ENCODE results near the gene IGFALS. TPM values are rescaled to one million over a fixed set of nuclear protein-coding genes. Genes with fewer than 3 reads are reported as not detected.

IGFALS gene
- total and polyA plus RNA-seq, 7 donors: 0.12 to 0.38 (median 0.18) TPM; not detected in 3

DNA sequence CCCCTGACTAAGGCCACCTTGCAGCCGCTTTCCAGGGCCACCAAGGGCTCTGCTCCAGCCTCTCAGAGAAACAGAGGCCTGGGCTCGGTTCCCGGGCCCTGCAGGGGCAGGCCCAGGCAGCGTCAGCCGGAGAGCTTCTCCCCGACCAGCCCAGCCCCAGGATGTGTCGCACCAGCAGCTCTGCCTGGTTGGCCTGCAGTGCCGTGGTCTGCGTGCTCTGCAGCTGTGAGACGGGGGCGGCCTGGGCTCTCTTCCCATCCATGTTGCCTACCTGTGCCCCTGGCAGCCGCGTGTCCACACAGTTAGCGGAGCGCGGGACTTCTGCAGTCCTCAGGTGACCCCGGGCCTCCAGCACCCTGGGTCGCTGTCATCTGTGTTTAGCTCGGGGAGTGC, 4.8 kb downstream of the IGFALS start:
- 62 to 73% (median 69%) methylated on average over 18 to 19 of the region's 19 CpGs for WGBS, 3 donors
- peak in 1 of 2 donors; percentile 12 for DNase-seq
- intact Hi-C loops (cut with DNase I): no loop called here
- Histone ChIP-seq H3K36me3 (ENCODE audit: insufficient read depth in 1 of 2, low read depth in 1 of 2) (peaks cover 0 to 57% of the 10 kb centered on the region in 2 donors), H3K4me3 (no peak overlapping the region), H3K9me3 (no peaks in the 10 kb centered on the region), H3K27ac (no peak overlapping the region), H3K4me1 (peaks cover 10% of the 10 kb centered on the region), H3K27me3 (ENCODE audit: insufficient read depth in 3 of 3, low read length in 2 of 3) (no peaks in the 10 kb centered on the region)
- ATAC-seq: no peak
- TF ChIP-seq, protein P1, sequence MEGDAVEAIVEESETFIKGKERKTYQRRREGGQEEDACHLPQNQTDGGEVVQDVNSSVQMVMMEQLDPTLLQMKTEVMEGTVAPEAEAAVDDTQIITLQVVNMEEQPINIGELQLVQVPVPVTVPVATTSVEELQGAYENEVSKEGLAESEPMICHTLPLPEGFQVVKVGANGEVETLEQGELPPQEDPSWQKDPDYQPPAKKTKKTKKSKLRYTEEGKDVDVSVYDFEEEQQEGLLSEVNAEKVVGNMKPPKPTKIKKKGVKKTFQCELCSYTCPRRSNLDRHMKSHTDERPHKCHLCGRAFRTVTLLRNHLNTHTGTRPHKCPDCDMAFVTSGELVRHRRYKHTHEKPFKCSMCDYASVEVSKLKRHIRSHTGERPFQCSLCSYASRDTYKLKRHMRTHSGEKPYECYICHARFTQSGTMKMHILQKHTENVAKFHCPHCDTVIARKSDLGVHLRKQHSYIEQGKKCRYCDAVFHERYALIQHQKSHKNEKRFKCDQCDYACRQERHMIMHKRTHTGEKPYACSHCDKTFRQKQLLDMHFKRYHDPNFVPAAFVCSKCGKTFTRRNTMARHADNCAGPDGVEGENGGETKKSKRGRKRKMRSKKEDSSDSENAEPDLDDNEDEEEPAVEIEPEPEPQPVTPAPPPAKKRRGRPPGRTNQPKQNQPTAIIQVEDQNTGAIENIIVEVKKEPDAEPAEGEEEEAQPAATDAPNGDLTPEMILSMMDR (IDR thresholded peaks at IDR 0.05): no peak

DNA sequence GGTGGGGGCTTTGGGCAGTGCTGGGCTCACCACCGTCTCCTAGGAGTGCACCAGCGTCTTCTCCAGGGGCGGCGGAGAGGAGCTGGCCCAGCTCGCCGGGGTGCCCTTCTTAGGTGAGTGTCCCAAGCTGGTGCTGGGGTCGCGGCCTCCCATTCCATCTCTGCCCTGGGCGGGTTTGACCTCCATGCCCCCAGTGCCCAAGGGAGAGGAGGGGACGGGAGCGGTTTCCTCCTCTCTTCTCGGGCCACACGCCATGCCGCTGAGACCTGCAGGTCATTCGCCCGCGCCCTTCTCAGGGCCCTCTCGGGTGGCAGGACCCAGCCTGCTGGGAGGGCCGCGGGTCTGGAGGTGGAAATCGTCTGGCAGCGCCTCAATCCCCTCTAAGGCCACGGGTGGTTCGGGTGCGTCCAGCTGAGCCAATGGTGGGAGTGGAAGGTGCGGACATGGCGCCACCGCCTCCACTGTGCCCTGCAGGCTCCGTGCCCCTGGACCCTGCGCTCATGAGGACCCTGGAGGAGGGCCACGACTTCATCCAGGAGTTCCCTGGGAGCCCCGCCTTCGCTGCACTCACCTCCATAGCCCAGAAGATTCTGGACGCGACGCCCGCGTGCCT, 5.3 kb downstream of the IGFALS start:
- no peak for ATAC-seq
- peaks cover 0 to 57% of the 10 kb centered on the region in 2 donors for H3K36me3 ChIP-seq (ENCODE audit: insufficient read depth in 1 of 2, low read depth in 1 of 2)
- no peaks in the 10 kb centered on the region for H3K9me3 ChIP-seq
- DNase-seq: peak in 1 of 2 donors; percentile 13
- intact Hi-C loops (cut with DNase I): no loop called here
- H3K4me1 ChIP-seq: peaks cover 12% of the 10 kb centered on the region
- no peaks in the 10 kb centered on the region for H3K27me3 ChIP-seq (ENCODE audit: insufficient read depth in 3 of 3, low read length in 2 of 3)
- H3K4me3 ChIP-seq: no peak overlapping the region
- WGBS, 3 donors: 88 to 93% (median 89%) methylated on average over 31 to 38 of the region's 38 CpGs
- TF ChIP-seq, protein P1 (IDR thresholded peaks at IDR 0.05): no peak
- H3K27ac ChIP-seq: no peak overlapping the region

DNA sequence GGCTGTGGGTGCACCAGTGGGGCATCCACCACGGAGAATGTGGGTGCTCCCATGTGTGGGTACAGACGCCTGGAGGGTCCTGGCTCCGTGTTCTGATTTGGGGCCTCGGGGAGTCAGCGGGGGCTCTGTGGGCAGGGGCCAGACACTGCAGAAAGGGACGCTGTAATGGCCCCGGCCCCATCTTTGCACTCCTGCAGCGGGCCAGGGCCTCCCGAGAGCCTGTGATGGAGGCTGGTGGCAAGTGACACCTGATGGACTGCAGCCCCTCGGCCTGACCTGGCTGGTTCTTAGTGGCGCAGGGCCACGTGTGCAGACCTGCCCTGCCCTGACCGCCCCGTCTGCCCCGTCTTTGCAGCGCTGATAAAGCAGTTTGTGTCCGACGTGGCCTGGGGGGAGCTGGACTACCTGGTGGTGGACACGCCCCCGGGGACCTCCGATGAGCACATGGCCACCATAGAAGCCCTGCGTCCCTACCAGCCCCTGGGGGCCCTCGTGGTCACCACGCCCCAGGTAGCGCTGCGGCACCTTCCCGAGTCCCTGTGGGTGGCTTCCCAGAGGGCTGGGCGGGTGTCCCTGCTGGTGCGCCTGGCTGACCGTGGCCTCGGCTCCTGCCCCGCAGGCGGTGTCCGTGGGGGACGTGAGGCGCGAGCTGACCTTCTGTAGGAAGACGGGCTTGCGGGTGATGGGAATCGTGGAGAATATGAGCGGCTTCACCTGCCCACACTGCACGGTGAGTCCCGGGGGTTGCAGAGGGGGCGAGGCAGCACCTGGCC, 6.0 kb downstream of the IGFALS start:
- intact Hi-C loops (cut with DNase I): no loop called here
- TF ChIP-seq, protein P1 (IDR thresholded peaks at IDR 0.05): no peak
- WGBS, 3 donors: 88 to 93% (median 90%) methylated on average over 42 to 44 of the region's 44 CpGs

DNA sequence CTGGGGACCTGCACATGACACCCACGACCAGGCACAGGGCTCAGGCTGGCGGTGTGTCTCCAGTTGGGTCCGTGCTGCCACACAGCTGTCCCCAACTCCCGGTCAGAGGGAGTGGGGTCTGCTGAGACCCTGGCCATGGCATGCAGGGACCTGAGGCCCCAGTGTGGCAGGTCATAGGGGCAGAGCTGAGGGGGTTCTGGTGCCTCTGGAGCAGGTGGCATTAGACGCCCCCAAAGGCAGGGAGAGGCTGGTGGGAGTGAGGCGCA, 6.5 kb downstream of the IGFALS start:
- H3K27me3 ChIP-seq (ENCODE audit: insufficient read depth in 3 of 3, low read length in 2 of 3): no peaks in the 10 kb centered on the region
- no peak for ATAC-seq
- WGBS, 3 donors: 87 to 90% (median 90%) methylated on average over 6 of the region's 6 CpGs
- no peaks in the 10 kb centered on the region for H3K9me3 ChIP-seq
- no peak for DNase-seq
- intact Hi-C loops (cut with DNase I): no loop called here
- H3K4me1 ChIP-seq: peaks cover 12% of the 10 kb centered on the region
- TF ChIP-seq, protein P1 (IDR thresholded peaks at IDR 0.05): no peak
- H3K4me3 ChIP-seq: no peak overlapping the region
- peaks cover 0 to 55% of the 10 kb centered on the region in 2 donors for H3K36me3 ChIP-seq (ENCODE audit: insufficient read depth in 1 of 2, low read depth in 1 of 2)
- no peak overlapping the region for H3K27ac ChIP-seq

More for the DNA sequence above, 6.0 kb downstream of the IGFALS start:
- Histone ChIP-seq H3K27me3 (ENCODE audit: insufficient read depth in 3 of 3, low read length in 2 of 3) (no peaks in the 10 kb centered on the region), H3K36me3 (ENCODE audit: insufficient read depth in 1 of 2, low read depth in 1 of 2) (peaks cover 0 to 57% of the 10 kb centered on the region in 2 donors), H3K4me1 (peaks cover 12% of the 10 kb centered on the region), H3K4me3 (no peak overlapping the region), H3K27ac (no peak overlapping the region), H3K9me3 (no peaks in the 10 kb centered on the region)
- DNase-seq: peak in 1 of 2 donors; percentile 16
- no peak for ATAC-seq
